ENCODE measurements around the gene CELF1. TPM values are rescaled to one million over a fixed set of nuclear protein-coding genes. Genes with fewer than 3 reads are reported as not detected.
A peak's percentile ranks its signal among the peaks of the same experiment; 100 is the strongest.

Gene CELF1
- total RNA-seq, 2 experiments from 2014 or later, result 120 to 122 TPM

- Mint-ChIP-seq H3K36me3 (ENCODE audit: low read depth) (peaks cover 54% of the 10 kb centered on the region), H3K4me3 (no peak overlapping the region), H3K27me3 (no peaks in the 10 kb centered on the region), H3K9me3 (no peaks in the 10 kb centered on the region), H3K4me1 (ENCODE audit: low read depth) (peaks cover 6% of the 10 kb centered on the region), H3K27ac (peak overlapping the region; percentile 10)
- intact Hi-C loops (cut with micrococcal nuclease), result no loop called here
- ChIA-PET CTCF (no interaction called here), POLR2A (interaction anchor here (1.1 kb wide), 1 partner anchor 9 kb away, joined by 3 read pairs; no protein-coding TSS in a partner anchor)
- no peak for ATAC-seq
- no peak for DNase-seq
- TF ChIP-seq CTCF (IDR thresholded peaks at IDR 0.05), result no peak
Measured at GRCh38 chr11:47469361-47470179, 83.4 kb downstream of the CELF1 start.

GRCh38 chr11:47468598-47469214 lies 84.2 kb downstream of the CELF1 start:
- Mint-ChIP-seq H3K27ac (peak overlapping the region; percentile 63), H3K4me3 (no peak overlapping the region), H3K36me3 (ENCODE audit: low read depth) (peaks cover 49% of the 10 kb centered on the region), H3K27me3 (no peaks in the 10 kb centered on the region), H3K4me1 (ENCODE audit: low read depth) (peaks cover 6% of the 10 kb centered on the region), H3K9me3 (no peaks in the 10 kb centered on the region)
- ATAC-seq (no peak), DNase-seq (no peak)
- intact Hi-C loops (cut with micrococcal nuclease), result no loop called here
- POLR2A ChIA-PET, result interaction anchor here (1.1 kb wide), 1 partner anchor 10 kb away, joined by 3 read pairs; no protein-coding TSS in a partner anchor
- TF ChIP-seq CTCF (IDR thresholded peaks at IDR 0.05), result no peak
- CTCF ChIA-PET, result no interaction called here

- intact Hi-C loops (cut with micrococcal nuclease), result no loop called here
- Mint-ChIP-seq H3K36me3 (ENCODE audit: low read depth) (peaks cover 38% of the 10 kb centered on the region), H3K27ac (peak overlapping the region; percentile 52), H3K27me3 (no peaks in the 10 kb centered on the region), H3K9me3 (no peaks in the 10 kb centered on the region), H3K4me3 (no peak overlapping the region), H3K4me1 (ENCODE audit: low read depth) (peaks cover 6% of the 10 kb centered on the region)
- TF ChIP-seq CTCF (IDR thresholded peaks at IDR 0.05), result no peak
- no peak for DNase-seq
- ChIA-PET POLR2A (no interaction called here), CTCF (no interaction called here)
- ATAC-seq, result no peak
Measured at GRCh38 chr11:47467357-47467756, 85.6 kb downstream of the CELF1 start.

- TF ChIP-seq CTCF (IDR thresholded peaks at IDR 0.05), result no peak
- CTCF ChIA-PET, result no interaction called here
- Mint-ChIP-seq H3K36me3 (ENCODE audit: low read depth) (peaks cover 37% of the 10 kb centered on the region), H3K9me3 (no peaks in the 10 kb centered on the region), H3K4me3 (no peak overlapping the region), H3K4me1 (ENCODE audit: low read depth) (peaks cover 6% of the 10 kb centered on the region), H3K27me3 (no peaks in the 10 kb centered on the region), H3K27ac (peak overlapping the region; percentile 52)
- intact Hi-C loops (cut with micrococcal nuclease), result no loop called here
- DNase-seq (no peak), ATAC-seq (no peak)
- POLR2A ChIA-PET, result no interaction called here
Measured at GRCh38 chr11:47466701-47467250, 86.2 kb downstream of the CELF1 start.

DNA sequence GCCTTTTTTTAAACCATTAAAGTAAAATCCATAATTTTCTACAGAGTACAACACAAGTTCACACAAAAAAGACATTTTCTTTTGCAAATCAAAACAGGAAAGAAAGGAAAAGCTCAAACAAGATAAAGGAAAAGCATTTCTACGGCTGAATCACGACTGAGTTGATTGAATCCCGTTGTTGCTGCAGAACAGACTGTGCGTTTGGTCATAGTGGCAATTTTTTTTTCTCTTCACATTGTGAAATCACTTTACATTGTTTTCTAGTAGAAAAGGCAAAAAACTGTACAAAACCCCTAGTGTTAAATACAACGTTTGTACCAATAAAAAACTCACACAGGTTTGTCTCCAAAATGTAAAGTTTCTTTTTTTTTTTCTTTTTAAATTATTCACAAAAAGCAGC lies 86.7 kb downstream of the CELF1 start:
- intact Hi-C loops (cut with micrococcal nuclease), result no loop called here
- Mint-ChIP-seq H3K9me3 (no peaks in the 10 kb centered on the region), H3K27me3 (no peaks in the 10 kb centered on the region), H3K4me3 (no peak overlapping the region), H3K27ac (peak overlapping the region; percentile 38), H3K36me3 (ENCODE audit: low read depth) (peaks cover 35% of the 10 kb centered on the region), H3K4me1 (ENCODE audit: low read depth) (peaks cover 6% of the 10 kb centered on the region)
- no peak for DNase-seq
- CTCF ChIA-PET, result no interaction called here
- POLR2A ChIA-PET, result interaction anchor here (0.7 kb wide), 2 partner anchors 204 to 219 kb away, joined by 3 read pairs; no protein-coding TSS in a partner anchor
- no peak for TF ChIP-seq CTCF (IDR thresholded peaks at IDR 0.05)
- ATAC-seq, result no peak
